ENCODE measurements around the gene MDP1.

DNA sequence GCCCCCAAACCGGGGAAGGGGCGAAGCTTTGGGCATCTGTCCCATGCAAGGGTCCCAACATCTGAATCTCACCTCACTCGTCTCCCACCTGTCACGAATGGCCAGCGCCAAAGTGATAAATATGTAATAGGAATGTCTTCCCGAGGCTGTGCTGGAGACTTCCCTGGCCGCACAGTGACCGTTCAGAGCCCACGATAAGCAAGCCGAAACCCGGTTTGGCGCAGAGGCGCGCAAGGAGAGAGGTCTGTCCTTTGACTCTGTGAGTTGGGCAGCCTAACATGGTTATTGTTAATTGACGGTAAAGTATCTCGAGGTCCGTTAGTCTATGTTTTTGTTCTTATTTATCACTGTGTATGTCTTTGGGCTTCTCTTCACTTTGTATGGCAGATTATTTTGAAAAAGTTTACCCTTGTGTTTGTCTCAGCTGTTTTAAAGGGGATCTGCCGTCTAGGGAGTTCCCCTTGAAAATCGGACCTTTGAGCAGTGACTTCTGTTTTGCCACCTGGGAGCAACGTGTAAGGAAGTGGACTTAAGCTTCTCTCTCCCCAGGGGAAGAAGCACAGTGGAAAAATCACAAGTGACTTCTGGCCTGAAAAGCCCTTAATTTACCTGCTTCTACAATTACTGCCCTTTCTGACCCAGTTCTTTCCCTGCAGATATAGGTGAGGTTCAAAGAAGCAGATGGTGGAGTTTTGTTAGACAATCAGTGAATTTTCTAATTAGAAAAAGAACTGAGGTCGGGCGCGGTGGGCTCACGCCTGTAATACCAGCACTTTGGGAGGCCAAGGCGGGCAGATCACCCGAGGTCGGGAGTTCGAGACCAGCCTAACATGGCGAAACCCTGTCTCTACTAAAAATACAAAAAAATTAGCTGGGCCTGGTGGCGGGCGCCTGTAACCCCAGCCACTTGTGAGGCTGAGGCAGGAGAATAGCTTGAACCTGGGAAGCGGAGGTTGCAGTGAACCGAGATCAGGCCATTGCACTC, 19.5 kb downstream of the MDP1 start:
- no peak for TF ChIP-seq NFE2L1 (CRISPR knock-in tag; IDR thresholded peaks at IDR 0.05)
- TF ChIP-seq, protein P1, sequence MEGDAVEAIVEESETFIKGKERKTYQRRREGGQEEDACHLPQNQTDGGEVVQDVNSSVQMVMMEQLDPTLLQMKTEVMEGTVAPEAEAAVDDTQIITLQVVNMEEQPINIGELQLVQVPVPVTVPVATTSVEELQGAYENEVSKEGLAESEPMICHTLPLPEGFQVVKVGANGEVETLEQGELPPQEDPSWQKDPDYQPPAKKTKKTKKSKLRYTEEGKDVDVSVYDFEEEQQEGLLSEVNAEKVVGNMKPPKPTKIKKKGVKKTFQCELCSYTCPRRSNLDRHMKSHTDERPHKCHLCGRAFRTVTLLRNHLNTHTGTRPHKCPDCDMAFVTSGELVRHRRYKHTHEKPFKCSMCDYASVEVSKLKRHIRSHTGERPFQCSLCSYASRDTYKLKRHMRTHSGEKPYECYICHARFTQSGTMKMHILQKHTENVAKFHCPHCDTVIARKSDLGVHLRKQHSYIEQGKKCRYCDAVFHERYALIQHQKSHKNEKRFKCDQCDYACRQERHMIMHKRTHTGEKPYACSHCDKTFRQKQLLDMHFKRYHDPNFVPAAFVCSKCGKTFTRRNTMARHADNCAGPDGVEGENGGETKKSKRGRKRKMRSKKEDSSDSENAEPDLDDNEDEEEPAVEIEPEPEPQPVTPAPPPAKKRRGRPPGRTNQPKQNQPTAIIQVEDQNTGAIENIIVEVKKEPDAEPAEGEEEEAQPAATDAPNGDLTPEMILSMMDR (IDR thresholded peaks at IDR 0.05), result no peak
- TF ChIP-seq SMAD3 (CRISPR knock-in tag; IDR thresholded peaks at IDR 0.05; ENCODE audit: borderline replicate concordance), result no peak
- TF ChIP-seq, protein P2, sequence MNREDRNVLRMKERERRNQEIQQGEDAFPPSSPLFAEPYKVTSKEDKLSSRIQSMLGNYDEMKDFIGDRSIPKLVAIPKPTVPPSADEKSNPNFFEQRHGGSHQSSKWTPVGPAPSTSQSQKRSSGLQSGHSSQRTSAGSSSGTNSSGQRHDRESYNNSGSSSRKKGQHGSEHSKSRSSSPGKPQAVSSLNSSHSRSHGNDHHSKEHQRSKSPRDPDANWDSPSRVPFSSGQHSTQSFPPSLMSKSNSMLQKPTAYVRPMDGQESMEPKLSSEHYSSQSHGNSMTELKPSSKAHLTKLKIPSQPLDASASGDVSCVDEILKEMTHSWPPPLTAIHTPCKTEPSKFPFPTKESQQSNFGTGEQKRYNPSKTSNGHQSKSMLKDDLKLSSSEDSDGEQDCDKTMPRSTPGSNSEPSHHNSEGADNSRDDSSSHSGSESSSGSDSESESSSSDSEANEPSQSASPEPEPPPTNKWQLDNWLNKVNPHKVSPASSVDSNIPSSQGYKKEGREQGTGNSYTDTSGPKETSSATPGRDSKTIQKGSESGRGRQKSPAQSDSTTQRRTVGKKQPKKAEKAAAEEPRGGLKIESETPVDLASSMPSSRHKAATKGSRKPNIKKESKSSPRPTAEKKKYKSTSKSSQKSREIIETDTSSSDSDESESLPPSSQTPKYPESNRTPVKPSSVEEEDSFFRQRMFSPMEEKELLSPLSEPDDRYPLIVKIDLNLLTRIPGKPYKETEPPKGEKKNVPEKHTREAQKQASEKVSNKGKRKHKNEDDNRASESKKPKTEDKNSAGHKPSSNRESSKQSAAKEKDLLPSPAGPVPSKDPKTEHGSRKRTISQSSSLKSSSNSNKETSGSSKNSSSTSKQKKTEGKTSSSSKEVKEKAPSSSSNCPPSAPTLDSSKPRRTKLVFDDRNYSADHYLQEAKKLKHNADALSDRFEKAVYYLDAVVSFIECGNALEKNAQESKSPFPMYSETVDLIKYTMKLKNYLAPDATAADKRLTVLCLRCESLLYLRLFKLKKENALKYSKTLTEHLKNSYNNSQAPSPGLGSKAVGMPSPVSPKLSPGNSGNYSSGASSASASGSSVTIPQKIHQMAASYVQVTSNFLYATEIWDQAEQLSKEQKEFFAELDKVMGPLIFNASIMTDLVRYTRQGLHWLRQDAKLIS (CRISPR knock-in tag; IDR thresholded peaks at IDR 0.05; ENCODE audit: borderline replicate concordance), result no peak
- TF ChIP-seq SP1 (CRISPR knock-in tag; conservative IDR thresholded peaks at IDR 0.05), result no peak

Measured in WTC11 (cell line).